ENCODE results near the gene NUP58. TPM values are rescaled to one million over a fixed set of nuclear protein-coding genes. Genes with fewer than 3 reads are reported as not detected.

The NUP58 gene
- 10 to 100 TPM; 80.6 to 86.7 TPM for total RNA-seq

- POLR2A ChIA-PET: interaction anchor here (1.0 to 9.4 kb wide), 9 partner anchors 10 to 920 kb away, joined by 3 to 149 read pairs (median 4); partner anchors contain the start of genes MTMR6 and RNF6
- peak within 1 kb of the TSS; percentile 92 for H3K27ac Mint-ChIP-seq
- peaks cover 3% of the 10 kb centered on the region for H3K9me3 Mint-ChIP-seq
- peak within 1 kb of the TSS; percentile 95 for H3K4me3 Mint-ChIP-seq
- CTCF ChIA-PET: interaction anchor here (0.6 to 2.7 kb wide), 5 partner anchors 11 to 596 kb away, joined by 3 to 10 read pairs (median 4); no protein-coding TSS in a partner anchor
- H3K4me1 Mint-ChIP-seq: peaks cover 44% of the 10 kb centered on the region
- peaks cover 11% of the 10 kb centered on the region for H3K27me3 Mint-ChIP-seq
- peak; percentile 96 for DNase-seq
- H3K36me3 Mint-ChIP-seq (ENCODE audit: low read depth): peaks cover 36% of the 10 kb centered on the region
Measured at GRCh38 chr13:25301347-25302113, at the start of gene NUP58. Gene NUP58, plus strand, starts transcription at chr13:25301625. Its CDS starts 149 bp downstream, at chr13:25301774.

- Mint-ChIP-seq H3K4me3 (no peak overlapping the region), H3K4me1 (no peaks in the 10 kb centered on the region), H3K27ac (no peak overlapping the region), H3K36me3 (ENCODE audit: low read depth) (peaks cover 44% of the 10 kb centered on the region), H3K27me3 (no peaks in the 10 kb centered on the region), H3K9me3 (no peaks in the 10 kb centered on the region)
- no peak for DNase-seq
- ChIA-PET CTCF (no interaction called here), POLR2A (interaction anchor here (1.0 kb wide), 1 partner anchor 53 kb away, joined by 3 read pairs; no protein-coding TSS in a partner anchor)
Measured at GRCh38 chr13:25252225-25252624, 49.2 kb upstream of the NUP58 start.

- H3K36me3 Mint-ChIP-seq (ENCODE audit: low read depth): peaks cover 48% of the 10 kb centered on the region
- DNase-seq: no peak
- ChIA-PET CTCF (interaction anchor here (1.6 kb wide), 1 partner anchor 34 kb away, joined by 4 read pairs; no protein-coding TSS in a partner anchor), POLR2A (interaction anchor here (1.0 to 1.1 kb wide), 2 partner anchors 35 to 52 kb away, joined by 3 read pairs; no protein-coding TSS in a partner anchor)
- no peak overlapping the region for H3K4me3 Mint-ChIP-seq
- H3K4me1 Mint-ChIP-seq: no peaks in the 10 kb centered on the region
- H3K27me3 Mint-ChIP-seq: no peaks in the 10 kb centered on the region
- H3K9me3 Mint-ChIP-seq: no peaks in the 10 kb centered on the region
- H3K27ac Mint-ChIP-seq: no peak overlapping the region
Measured at GRCh38 chr13:25252752-25253151, 48.7 kb upstream of the NUP58 start.

GRCh38 chr13:25253702-25254101, 47.7 kb upstream of the NUP58 start:
- ChIA-PET POLR2A (interaction anchor here (1.1 kb wide), 1 partner anchor 34 kb away, joined by 3 read pairs; no protein-coding TSS in a partner anchor), CTCF (interaction anchor here (1.6 kb wide), 1 partner anchor 33 kb away, joined by 4 read pairs; no protein-coding TSS in a partner anchor)
- Mint-ChIP-seq H3K4me3 (no peak overlapping the region), H3K27me3 (no peaks in the 10 kb centered on the region), H3K9me3 (no peaks in the 10 kb centered on the region), H3K4me1 (no peaks in the 10 kb centered on the region), H3K36me3 (ENCODE audit: low read depth) (peaks cover 46% of the 10 kb centered on the region), H3K27ac (no peak overlapping the region)
- DNase-seq: no peak

- H3K9me3 Mint-ChIP-seq: no peaks in the 10 kb centered on the region
- H3K4me3 Mint-ChIP-seq: no peak overlapping the region
- no peaks in the 10 kb centered on the region for H3K4me1 Mint-ChIP-seq
- H3K27me3 Mint-ChIP-seq: no peaks in the 10 kb centered on the region
- ChIA-PET CTCF (no interaction called here), POLR2A (no interaction called here)
- H3K27ac Mint-ChIP-seq: no peak overlapping the region
- H3K36me3 Mint-ChIP-seq (ENCODE audit: low read depth): peaks cover 51% of the 10 kb centered on the region
- DNase-seq: no peak
Measured at GRCh38 chr13:25262261-25262660, 39.2 kb upstream of the NUP58 start.

GRCh38 chr13:25266706-25267105, 34.7 kb upstream of the NUP58 start:
- Mint-ChIP-seq H3K9me3 (no peaks in the 10 kb centered on the region), H3K4me1 (no peaks in the 10 kb centered on the region), H3K36me3 (ENCODE audit: low read depth) (peaks cover 57% of the 10 kb centered on the region), H3K27ac (no peak overlapping the region), H3K27me3 (no peaks in the 10 kb centered on the region), H3K4me3 (no peak overlapping the region)
- ChIA-PET POLR2A (no interaction called here), CTCF (no interaction called here)
- DNase-seq: no peak

GRCh38 chr13:25267715-25268114, 33.7 kb upstream of the NUP58 start:
- no peak for DNase-seq
- peaks cover 57% of the 10 kb centered on the region for H3K36me3 Mint-ChIP-seq (ENCODE audit: low read depth)
- ChIA-PET POLR2A (interaction anchor here (1.0 kb wide), 1 partner anchor 34 kb away, joined by 3 read pairs; the partner anchor contains the start of gene NUP58), CTCF (no interaction called here)
- H3K27me3 Mint-ChIP-seq: no peaks in the 10 kb centered on the region
- no peak overlapping the region for H3K27ac Mint-ChIP-seq
- no peaks in the 10 kb centered on the region for H3K4me1 Mint-ChIP-seq
- no peaks in the 10 kb centered on the region for H3K9me3 Mint-ChIP-seq
- no peak overlapping the region for H3K4me3 Mint-ChIP-seq

- no peak overlapping the region for H3K27ac Mint-ChIP-seq
- ChIA-PET CTCF (no interaction called here), POLR2A (interaction anchor here (1.0 to 1.3 kb wide), 2 partner anchors 18 to 33 kb away, joined by 3 to 5 read pairs; partner anchors contain the start of gene NUP58)
Measured at GRCh38 chr13:25268561-25268960, 32.9 kb upstream of the NUP58 start.

GRCh38 chr13:25276748-25277147, 24.7 kb upstream of the NUP58 start:
- DNase-seq: no peak
- peaks cover 24% of the 10 kb centered on the region for H3K36me3 Mint-ChIP-seq (ENCODE audit: low read depth)
- H3K4me3 Mint-ChIP-seq: no peak overlapping the region
- H3K27ac Mint-ChIP-seq: no peak overlapping the region
- H3K27me3 Mint-ChIP-seq: no peaks in the 10 kb centered on the region
- CTCF ChIA-PET: interaction anchor here (0.6 to 2.0 kb wide), 2 partner anchors 8 to 11 kb away, joined by 4 to 5 read pairs; partner anchors contain the start of gene MTMR6
- H3K9me3 Mint-ChIP-seq: no peaks in the 10 kb centered on the region
- peaks cover 41% of the 10 kb centered on the region for H3K4me1 Mint-ChIP-seq
- POLR2A ChIA-PET: interaction anchor here (2.4 kb wide), 1 partner anchor 10 kb away, joined by 11 read pairs; no protein-coding TSS in a partner anchor

More at GRCh38 chr13:25268561-25268960, 32.9 kb upstream of the NUP58 start:
- no peak overlapping the region for H3K4me3 Mint-ChIP-seq
- H3K27me3 Mint-ChIP-seq: no peaks in the 10 kb centered on the region
- no peaks in the 10 kb centered on the region for H3K9me3 Mint-ChIP-seq
- peaks cover 52% of the 10 kb centered on the region for H3K36me3 Mint-ChIP-seq (ENCODE audit: low read depth)
- DNase-seq: no peak
- H3K4me1 Mint-ChIP-seq: no peaks in the 10 kb centered on the region

GRCh38 chr13:25280396-25280795, 21.0 kb upstream of the NUP58 start:
- Mint-ChIP-seq H3K9me3 (no peaks in the 10 kb centered on the region), H3K27ac (no peak overlapping the region), H3K27me3 (no peaks in the 10 kb centered on the region), H3K36me3 (ENCODE audit: low read depth) (peaks cover 27% of the 10 kb centered on the region), H3K4me1 (peaks cover 71% of the 10 kb centered on the region), H3K4me3 (no peak overlapping the region)
- DNase-seq: no peak
- CTCF ChIA-PET: no interaction called here
- POLR2A ChIA-PET: interaction anchor here (1.1 to 9.9 kb wide), 2 partner anchors 22 to 24 kb away, joined by 4 to 149 read pairs; partner anchors contain the start of gene NUP58

- peaks cover 33% of the 10 kb centered on the region for H3K36me3 Mint-ChIP-seq (ENCODE audit: low read depth)
- H3K27ac Mint-ChIP-seq: peak overlapping the region; percentile 70
- H3K4me1 Mint-ChIP-seq: peaks cover 76% of the 10 kb centered on the region
- H3K27me3 Mint-ChIP-seq: no peaks in the 10 kb centered on the region
- DNase-seq: no peak
- H3K9me3 Mint-ChIP-seq: no peaks in the 10 kb centered on the region
- no peak overlapping the region for H3K4me3 Mint-ChIP-seq
- ChIA-PET POLR2A (interaction anchor here (1.5 to 9.9 kb wide), 2 partner anchors 9 to 23 kb away, joined by 4 to 149 read pairs; partner anchors contain the start of gene NUP58), CTCF (no interaction called here)
Measured at GRCh38 chr13:25281193-25281934, 20.1 kb upstream of the NUP58 start.

GRCh38 chr13:25281935-25282332, 19.5 kb upstream of the NUP58 start:
- no peak for DNase-seq
- Mint-ChIP-seq H3K4me1 (peaks cover 73% of the 10 kb centered on the region), H3K9me3 (no peaks in the 10 kb centered on the region), H3K27me3 (no peaks in the 10 kb centered on the region), H3K36me3 (ENCODE audit: low read depth) (peaks cover 38% of the 10 kb centered on the region), H3K4me3 (no peak overlapping the region), H3K27ac (peak overlapping the region; percentile 70)
- POLR2A ChIA-PET: interaction anchor here (1.5 to 9.9 kb wide), 2 partner anchors 9 to 22 kb away, joined by 4 to 149 read pairs; partner anchors contain the start of gene NUP58
- CTCF ChIA-PET: no interaction called here
